AG09319 (cell line): ENCODE results near the gene CDC42BPB.
A peak's percentile ranks its signal among the peaks of the same experiment; 100 is the strongest.
"Not testable (repeated sequence)": the region's sequence is repeated elsewhere in the genome, so short reads cannot be mapped to it uniquely, and the experiment has no call there.

ENCODE experiments used
- DNase-seq: peaks from one replicate; pipeline ENCODE4 v3.0.0-alpha.2; 2010; ENCODE audit warnings: low read depth; ENCODE audit errors: extremely low read depth
- CTCF ChIP-seq: IDR thresholded peaks from 2 replicates; pipeline ENCODE4 v1.5.1; 2011; ENCODE audit warnings: low read depth, mild to moderate bottlenecking, inconsistent platforms, low read length, moderate library complexity

CDC42BPB gene

GRCh38 chr14:102898776-102899515 lies 158.4 kb downstream of the CDC42BPB start:
- no peak for DNase-seq

GRCh38 chr14:102898298-102898697 lies 159.1 kb downstream of the CDC42BPB start:
- no peak for DNase-seq
- TF ChIP-seq CTCF, result no peak

More at GRCh38 chr14:102898776-102899515, 158.4 kb downstream of the CDC42BPB start:
- TF ChIP-seq CTCF, result no peak

- no peak for DNase-seq
- TF ChIP-seq CTCF, result no peak
These were observed 159.9 kb downstream of the CDC42BPB start for GRCh38 chr14:102897299-102898027.

- DNase-seq, result not testable (repeated sequence)
These were observed 160.6 kb downstream of the CDC42BPB start for GRCh38 chr14:102896735-102897134.

- DNase-seq, result peak; percentile 62
- no peak for TF ChIP-seq CTCF
These were observed 163.9 kb downstream of the CDC42BPB start for GRCh38 chr14:102893452-102893851.

- no peak for TF ChIP-seq CTCF
These were observed 164.7 kb downstream of the CDC42BPB start for GRCh38 chr14:102892651-102893050.

GRCh38 chr14:102891556-102891955 lies 165.8 kb downstream of the CDC42BPB start:
- no peak for TF ChIP-seq CTCF
- peak; percentile 14 for DNase-seq

More at GRCh38 chr14:102892651-102893050, 164.7 kb downstream of the CDC42BPB start:
- no peak for DNase-seq
